HepG2 (cell line): ENCODE measurements around the gene SH3PXD2A.

Experiments used
- CTCF ChIP-seq: sonication (generic); formaldehyde crosslinking; IDR thresholded peaks from 2 replicates; pipeline ENCODE4 v1.5.0; 2020; ENCODE audit warnings: mild to moderate bottlenecking, missing genetic modification reagents, moderate library complexity
- IKZF1 ChIP-seq: fragments of 450-650 bp; IDR thresholded peaks from 2 replicates; pipeline ENCODE4 v1.7.1; 2016
- NPAS2 ChIP-seq: sonication (generic); formaldehyde crosslinking; IDR thresholded peaks from 2 replicates; pipeline ENCODE4 v1.8.0; 2022; ENCODE audit warnings: mild to moderate bottlenecking, missing genetic modification reagents, borderline replicate concordance
- SIN3A ChIP-seq: IDR thresholded peaks from 2 replicates; pipeline ENCODE4 v1.6.1; 2011; ENCODE audit warnings: low read depth, mild to moderate bottlenecking, control low read depth, low read length, borderline replicate concordance
- TBL1XR1 ChIP-seq: fragments of 150-350 bp; IDR thresholded peaks from 2 replicates; pipeline ENCODE4 v1.6.1; 2014; ENCODE audit warnings: borderline replicate concordance, low read length; ENCODE audit not compliant: partially characterized antibody
- TBP ChIP-seq: sonication (generic); formaldehyde crosslinking; IDR thresholded peaks from 2 replicates; pipeline ENCODE4 v1.5.0; 2020; ENCODE audit warnings: missing genetic modification reagents

GRCh38 chr10:103576076-103576471, 279.3 kb downstream of the SH3PXD2A start:
- no peak for TF ChIP-seq TBL1XR1
- TF ChIP-seq TBP: no peak
- TF ChIP-seq SIN3A: no peak
- no peak for TF ChIP-seq NPAS2 (CRISPR knock-in tag)
- no peak for TF ChIP-seq IKZF1
- no peak for TF ChIP-seq CTCF (CRISPR knock-in tag)
